ENCODE measurements around the gene NDN. TPM values are rescaled to one million over a fixed set of nuclear protein-coding genes. Genes with fewer than 3 reads are reported as not detected.
"Not testable (repeated sequence)": the region's sequence is repeated elsewhere in the genome, so short reads cannot be mapped to it uniquely, and the experiment has no call there.

The NDN gene, protein sequence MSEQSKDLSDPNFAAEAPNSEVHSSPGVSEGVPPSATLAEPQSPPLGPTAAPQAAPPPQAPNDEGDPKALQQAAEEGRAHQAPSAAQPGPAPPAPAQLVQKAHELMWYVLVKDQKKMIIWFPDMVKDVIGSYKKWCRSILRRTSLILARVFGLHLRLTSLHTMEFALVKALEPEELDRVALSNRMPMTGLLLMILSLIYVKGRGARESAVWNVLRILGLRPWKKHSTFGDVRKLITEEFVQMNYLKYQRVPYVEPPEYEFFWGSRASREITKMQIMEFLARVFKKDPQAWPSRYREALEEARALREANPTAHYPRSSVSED
- 190 TPM for total RNA-seq

DNA sequence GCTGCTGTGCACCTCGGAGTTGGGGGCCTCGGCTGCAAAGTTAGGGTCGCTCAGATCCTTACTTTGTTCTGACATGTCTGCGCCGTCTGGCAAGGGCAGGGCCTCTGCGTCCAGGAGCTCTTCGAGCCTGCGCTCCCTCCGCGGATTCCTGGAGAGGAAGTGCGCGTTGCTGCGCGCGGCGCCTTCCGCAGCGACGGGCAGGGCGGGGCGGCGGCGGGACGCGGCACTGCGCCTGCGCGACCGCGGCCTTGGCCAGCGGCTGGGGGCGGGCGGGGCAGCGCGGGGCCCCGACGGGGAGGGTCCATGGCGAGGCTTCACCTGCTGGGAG lies at the start of gene NDN:
TSS of gene NDN (minus strand) at position 163 of the 328 bp plus-strand sequence. CDS start at position 75, 88 bp downstream.
- Histone ChIP-seq H3K36me3 (ENCODE audit: control insufficient read depth in 3 of 3, insufficient read depth in 3 of 3, low read length in 3 of 3) (no peaks in the 10 kb centered on the region), H3K4me1 (ENCODE audit: control insufficient read depth in 3 of 3, insufficient read depth in 3 of 3, low read length in 3 of 3) (no peaks in the 10 kb centered on the region), H3K9me3 (ENCODE audit: control insufficient read depth in 3 of 3, low read length in 3 of 3) (no peaks in the 10 kb centered on the region), H3K9ac (ENCODE audit: low read depth in 1 of 3, low read length in 3 of 3) (peak within 1 kb of the TSS; percentile 22 to 72 (median 23)), H3K27ac (ENCODE audit: low read depth, low read length) (no peak within 1 kb of the TSS), H3K4me3 (ENCODE audit: low read length in 3 of 3) (peak within 1 kb of the TSS; percentile 45 to 69 (median 66)), H3K27me3 (ENCODE audit: control insufficient read depth in 3 of 3, insufficient read depth in 3 of 3, low read length in 3 of 3) (no peaks in the 10 kb centered on the region)

GRCh38 chr15:23736033-23736673 lies 49.0 kb upstream of the NDN start:
- H3K36me3 ChIP-seq (ENCODE audit: control insufficient read depth in 3 of 3, insufficient read depth in 3 of 3, low read length in 3 of 3) = no peaks in the 10 kb centered on the region
- H3K27me3 ChIP-seq (ENCODE audit: control insufficient read depth in 3 of 3, insufficient read depth in 3 of 3, low read length in 3 of 3) = no peaks in the 10 kb centered on the region
- H3K4me1 ChIP-seq (ENCODE audit: control insufficient read depth in 3 of 3, insufficient read depth in 3 of 3, low read length in 3 of 3) = no peaks in the 10 kb centered on the region
- H3K9ac ChIP-seq (ENCODE audit: low read depth in 1 of 3, low read length in 3 of 3) = no peak overlapping the region
- H3K4me3 ChIP-seq (ENCODE audit: low read length in 3 of 3) = no peak overlapping the region
- no peak overlapping the region for H3K27ac ChIP-seq (ENCODE audit: low read depth, low read length)
- H3K9me3 ChIP-seq (ENCODE audit: control insufficient read depth in 3 of 3, low read length in 3 of 3) = peaks cover 0 to 3% (median 1%) of the 10 kb centered on the region in 3 donors

GRCh38 chr15:23734862-23735261 lies 47.8 kb upstream of the NDN start:
- Histone ChIP-seq H3K4me1 (ENCODE audit: control insufficient read depth in 3 of 3, insufficient read depth in 3 of 3, low read length in 3 of 3) (no peaks in the 10 kb centered on the region), H3K27me3 (ENCODE audit: control insufficient read depth in 3 of 3, insufficient read depth in 3 of 3, low read length in 3 of 3) (no peaks in the 10 kb centered on the region), H3K36me3 (ENCODE audit: control insufficient read depth in 3 of 3, insufficient read depth in 3 of 3, low read length in 3 of 3) (no peaks in the 10 kb centered on the region), H3K9ac (ENCODE audit: low read depth in 1 of 3, low read length in 3 of 3) (no peak overlapping the region), H3K9me3 (ENCODE audit: control insufficient read depth in 3 of 3, low read length in 3 of 3) (peaks cover 0 to 1% (median 0%) of the 10 kb centered on the region in 3 donors), H3K27ac (ENCODE audit: low read depth, low read length) (no peak overlapping the region), H3K4me3 (ENCODE audit: low read length in 3 of 3) (no peak overlapping the region)

GRCh38 chr15:23713874-23714656 lies 27.0 kb upstream of the NDN start:
- H3K27me3 ChIP-seq (ENCODE audit: control insufficient read depth in 3 of 3, insufficient read depth in 3 of 3, low read length in 3 of 3); H3K4me1 ChIP-seq (ENCODE audit: control insufficient read depth in 3 of 3, insufficient read depth in 3 of 3, low read length in 3 of 3); H3K4me3 ChIP-seq (ENCODE audit: low read length in 3 of 3); H3K9me3 ChIP-seq (ENCODE audit: control insufficient read depth in 3 of 3, low read length in 3 of 3); H3K27ac ChIP-seq (ENCODE audit: low read depth, low read length); H3K36me3 ChIP-seq (ENCODE audit: control insufficient read depth in 3 of 3, insufficient read depth in 3 of 3, low read length in 3 of 3); H3K9ac ChIP-seq (ENCODE audit: low read depth in 1 of 3, low read length in 3 of 3): not testable (repeated sequence)

DNA sequence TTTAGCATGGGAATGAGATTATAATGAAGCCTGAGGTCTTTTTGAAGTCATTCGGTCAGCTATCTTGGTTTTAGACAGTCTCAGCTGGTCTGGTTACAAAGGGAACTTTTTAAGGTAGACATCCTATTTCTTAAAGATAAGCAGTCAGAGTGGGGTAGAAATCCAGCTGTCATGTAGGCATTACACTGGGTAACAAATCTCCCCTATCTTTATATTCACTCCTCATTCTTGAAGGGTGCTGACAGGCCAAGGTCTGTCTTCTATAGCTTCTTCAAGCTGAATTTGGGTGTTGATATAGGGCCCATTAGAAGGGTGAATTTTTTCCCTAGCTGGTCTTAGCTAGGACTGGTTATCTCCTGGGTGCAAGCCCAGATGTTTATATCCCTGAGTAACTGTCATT lies 21.2 kb upstream of the NDN start:
- H3K27me3 ChIP-seq (ENCODE audit: control insufficient read depth in 3 of 3, insufficient read depth in 3 of 3, low read length in 3 of 3) = no peaks in the 10 kb centered on the region
- H3K27ac ChIP-seq (ENCODE audit: low read depth, low read length) = no peak overlapping the region
- H3K4me3 ChIP-seq (ENCODE audit: low read length in 3 of 3) = no peak overlapping the region
- H3K9ac ChIP-seq (ENCODE audit: low read depth in 1 of 3, low read length in 3 of 3) = no peak overlapping the region
- no peaks in the 10 kb centered on the region for H3K36me3 ChIP-seq (ENCODE audit: control insufficient read depth in 3 of 3, insufficient read depth in 3 of 3, low read length in 3 of 3)
- no peaks in the 10 kb centered on the region for H3K4me1 ChIP-seq (ENCODE audit: control insufficient read depth in 3 of 3, insufficient read depth in 3 of 3, low read length in 3 of 3)
- no peaks in the 10 kb centered on the region for H3K9me3 ChIP-seq (ENCODE audit: control insufficient read depth in 3 of 3, low read length in 3 of 3)

- no peaks in the 10 kb centered on the region for H3K9me3 ChIP-seq (ENCODE audit: control insufficient read depth in 3 of 3, low read length in 3 of 3)
- no peaks in the 10 kb centered on the region for H3K36me3 ChIP-seq (ENCODE audit: control insufficient read depth in 3 of 3, insufficient read depth in 3 of 3, low read length in 3 of 3)
- no peak overlapping the region for H3K9ac ChIP-seq (ENCODE audit: low read depth in 1 of 3, low read length in 3 of 3)
Measured at GRCh38 chr15:23695282-23695681, 8.2 kb upstream of the NDN start.

GRCh38 chr15:23694592-23694991 lies 7.5 kb upstream of the NDN start:
- Histone ChIP-seq H3K4me1 (ENCODE audit: control insufficient read depth in 3 of 3, insufficient read depth in 3 of 3, low read length in 3 of 3) (no peaks in the 10 kb centered on the region), H3K27ac (ENCODE audit: low read depth, low read length) (no peak overlapping the region), H3K4me3 (ENCODE audit: low read length in 3 of 3) (no peak overlapping the region), H3K9ac (ENCODE audit: low read depth in 1 of 3, low read length in 3 of 3) (no peak overlapping the region), H3K36me3 (ENCODE audit: control insufficient read depth in 3 of 3, insufficient read depth in 3 of 3, low read length in 3 of 3) (no peaks in the 10 kb centered on the region), H3K9me3 (ENCODE audit: control insufficient read depth in 3 of 3, low read length in 3 of 3) (no peaks in the 10 kb centered on the region), H3K27me3 (ENCODE audit: control insufficient read depth in 3 of 3, insufficient read depth in 3 of 3, low read length in 3 of 3) (no peaks in the 10 kb centered on the region)

More at GRCh38 chr15:23695282-23695681, 8.2 kb upstream of the NDN start:
- Histone ChIP-seq H3K4me1 (ENCODE audit: control insufficient read depth in 3 of 3, insufficient read depth in 3 of 3, low read length in 3 of 3) (no peaks in the 10 kb centered on the region), H3K27ac (ENCODE audit: low read depth, low read length) (no peak overlapping the region), H3K4me3 (ENCODE audit: low read length in 3 of 3) (no peak overlapping the region), H3K27me3 (ENCODE audit: control insufficient read depth in 3 of 3, insufficient read depth in 3 of 3, low read length in 3 of 3) (no peaks in the 10 kb centered on the region)

GRCh38 chr15:23690450-23690852 lies 3.3 kb upstream of the NDN start:
- Histone ChIP-seq H3K27ac (ENCODE audit: low read depth, low read length) (no peak overlapping the region), H3K27me3 (ENCODE audit: control insufficient read depth in 3 of 3, insufficient read depth in 3 of 3, low read length in 3 of 3) (no peaks in the 10 kb centered on the region), H3K36me3 (ENCODE audit: control insufficient read depth in 3 of 3, insufficient read depth in 3 of 3, low read length in 3 of 3) (no peaks in the 10 kb centered on the region), H3K4me1 (ENCODE audit: control insufficient read depth in 3 of 3, insufficient read depth in 3 of 3, low read length in 3 of 3) (no peaks in the 10 kb centered on the region), H3K9ac (ENCODE audit: low read depth in 1 of 3, low read length in 3 of 3) (no peak overlapping the region), H3K4me3 (ENCODE audit: low read length in 3 of 3) (no peak overlapping the region), H3K9me3 (ENCODE audit: control insufficient read depth in 3 of 3, low read length in 3 of 3) (no peaks in the 10 kb centered on the region)

DNA sequence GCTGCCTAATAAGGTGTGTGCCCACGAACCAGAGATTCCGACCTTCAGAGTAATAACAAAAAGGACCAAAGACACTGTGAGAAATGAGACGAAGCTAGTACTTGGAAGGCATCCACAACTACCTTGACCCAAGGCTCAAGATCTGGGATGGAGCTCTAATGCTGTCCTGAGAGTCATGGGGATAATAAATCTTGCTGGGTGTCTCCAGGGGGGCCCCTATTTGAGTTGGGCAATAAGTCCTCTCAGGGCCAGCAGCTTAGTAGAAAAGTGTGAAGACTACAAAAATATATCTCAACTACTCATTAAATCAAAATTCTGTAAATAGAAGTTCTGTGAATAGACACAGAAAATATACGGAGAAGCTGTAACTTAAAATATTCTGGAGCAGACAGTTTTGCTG lies 2.9 kb upstream of the NDN start:
- Histone ChIP-seq H3K4me3 (ENCODE audit: low read length in 3 of 3) (no peak overlapping the region), H3K4me1 (ENCODE audit: control insufficient read depth in 3 of 3, insufficient read depth in 3 of 3, low read length in 3 of 3) (no peaks in the 10 kb centered on the region), H3K9ac (ENCODE audit: low read depth in 1 of 3, low read length in 3 of 3) (no peak overlapping the region), H3K27ac (ENCODE audit: low read depth, low read length) (no peak overlapping the region), H3K9me3 (ENCODE audit: control insufficient read depth in 3 of 3, low read length in 3 of 3) (no peaks in the 10 kb centered on the region), H3K36me3 (ENCODE audit: control insufficient read depth in 3 of 3, insufficient read depth in 3 of 3, low read length in 3 of 3) (no peaks in the 10 kb centered on the region), H3K27me3 (ENCODE audit: control insufficient read depth in 3 of 3, insufficient read depth in 3 of 3, low read length in 3 of 3) (no peaks in the 10 kb centered on the region)

Measured in skeletal muscle tissue (tissue), 4 donors.